HG03439 (cell line): ENCODE results near the gene GMDS.

Experiments used
- ATAC-seq: cut with Tn5 transposase; IDR thresholded peaks from one replicate; pipeline ENCODE4 v1.9.1; 2021; ENCODE audit warnings: mild to moderate bottlenecking, moderate library complexity; ENCODE audit not compliant: unreplicated experiment

GMDS gene

GRCh38 chr6:1622851-1623768 is 622.3 kb downstream of the GMDS start:
- no peak for ATAC-seq

GRCh38 chr6:1622220-1622850 is 623.1 kb downstream of the GMDS start:
- no peak for ATAC-seq

- ATAC-seq = no peak
Measured at GRCh38 chr6:1621070-1621701, 624.2 kb downstream of the GMDS start.

GRCh38 chr6:1620504-1621069 is 624.8 kb downstream of the GMDS start:
- no peak for ATAC-seq

- ATAC-seq = no peak
Measured at GRCh38 chr6:1619673-1620503, 625.5 kb downstream of the GMDS start.

GRCh38 chr6:1619098-1619672 is 626.2 kb downstream of the GMDS start:
- no peak for ATAC-seq

- ATAC-seq = no peak
Measured at GRCh38 chr6:1618311-1619097, 626.9 kb downstream of the GMDS start.

- no peak for ATAC-seq
Measured at GRCh38 chr6:1617466-1618310, 627.7 kb downstream of the GMDS start.

- no peak for ATAC-seq
Measured at GRCh38 chr6:1616701-1617463, 628.5 kb downstream of the GMDS start.

- no peak for ATAC-seq
Measured at GRCh38 chr6:1615853-1616420, 629.5 kb downstream of the GMDS start.

GRCh38 chr6:1615151-1615852 is 630.1 kb downstream of the GMDS start:
- ATAC-seq = no peak

GRCh38 chr6:1614448-1615150 is 630.8 kb downstream of the GMDS start:
- ATAC-seq = no peak

GRCh38 chr6:1613688-1614447 is 631.5 kb downstream of the GMDS start:
- ATAC-seq = no peak

GRCh38 chr6:1613346-1613687 is 632.1 kb downstream of the GMDS start:
- no peak for ATAC-seq

GRCh38 chr6:1612974-1613306 is 632.5 kb downstream of the GMDS start:
- ATAC-seq = no peak
